ENCODE results near the gene TMEM170B. TPM values are rescaled to one million over a fixed set of nuclear protein-coding genes. Genes with fewer than 3 reads are reported as not detected.
A peak's percentile ranks its signal among the peaks of the same experiment; 100 is the strongest.

Gene TMEM170B
- total RNA-seq, 1 donor from 2014 or later: 3.9 TPM

- DNase-seq (ENCODE audit: low spot score): no peak
- Mint-ChIP-seq H3K27ac (ENCODE audit: unreplicated experiment) (no peak overlapping the region), H3K9me3 (ENCODE audit: low read depth) (no peaks in the 10 kb centered on the region), H3K4me1 (ENCODE audit: low read depth) (peaks cover 44% of the 10 kb centered on the region), H3K36me3 (ENCODE audit: low read depth) (no peaks in the 10 kb centered on the region), H3K4me3 (ENCODE audit: unreplicated experiment) (no peak overlapping the region), H3K27me3 (ENCODE audit: low read depth) (no peaks in the 10 kb centered on the region)
- no peak for TF ChIP-seq CTCF (IDR thresholded peaks at IDR 0.05)
These were observed 55.5 kb downstream of the TMEM170B start for GRCh38 chr6:11593096-11593495.

DNA sequence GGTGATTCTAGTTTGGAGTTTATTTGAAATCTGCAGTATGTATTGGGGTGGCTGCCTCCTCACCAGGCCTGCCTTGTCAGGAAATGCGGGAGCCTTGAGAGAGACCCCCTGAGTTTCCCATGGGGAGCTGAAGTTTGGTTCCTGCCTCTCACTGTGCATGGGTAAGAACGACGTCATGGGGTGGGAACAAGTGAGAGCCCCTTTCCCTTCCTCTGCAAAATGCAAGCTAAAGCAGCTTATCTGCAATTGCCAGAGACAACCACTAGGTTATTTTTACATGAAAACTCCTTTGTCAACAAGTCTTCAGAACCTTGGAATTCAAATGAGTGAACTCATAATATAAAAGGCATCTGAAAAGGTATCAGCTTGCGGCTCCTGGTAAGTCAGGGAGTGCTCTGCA lies 58.4 kb downstream of the TMEM170B start:
- Mint-ChIP-seq H3K4me3 (ENCODE audit: unreplicated experiment) (no peak overlapping the region), H3K4me1 (ENCODE audit: low read depth) (peaks cover 26% of the 10 kb centered on the region), H3K9me3 (ENCODE audit: low read depth) (no peaks in the 10 kb centered on the region), H3K36me3 (ENCODE audit: low read depth) (no peaks in the 10 kb centered on the region), H3K27ac (ENCODE audit: unreplicated experiment) (no peak overlapping the region), H3K27me3 (ENCODE audit: low read depth) (no peaks in the 10 kb centered on the region)
- DNase-seq (ENCODE audit: low spot score): no peak
- TF ChIP-seq CTCF (IDR thresholded peaks at IDR 0.05): peak; percentile 40

GRCh38 chr6:11596640-11597237 lies 59.2 kb downstream of the TMEM170B start:
- Mint-ChIP-seq H3K27ac (ENCODE audit: unreplicated experiment) (no peak overlapping the region), H3K36me3 (ENCODE audit: low read depth) (no peaks in the 10 kb centered on the region), H3K4me1 (ENCODE audit: low read depth) (peaks cover 23% of the 10 kb centered on the region), H3K4me3 (ENCODE audit: unreplicated experiment) (no peak overlapping the region), H3K9me3 (ENCODE audit: low read depth) (no peaks in the 10 kb centered on the region), H3K27me3 (ENCODE audit: low read depth) (no peaks in the 10 kb centered on the region)
- TF ChIP-seq CTCF (IDR thresholded peaks at IDR 0.05): no peak
- DNase-seq (ENCODE audit: low spot score): no peak

DNA sequence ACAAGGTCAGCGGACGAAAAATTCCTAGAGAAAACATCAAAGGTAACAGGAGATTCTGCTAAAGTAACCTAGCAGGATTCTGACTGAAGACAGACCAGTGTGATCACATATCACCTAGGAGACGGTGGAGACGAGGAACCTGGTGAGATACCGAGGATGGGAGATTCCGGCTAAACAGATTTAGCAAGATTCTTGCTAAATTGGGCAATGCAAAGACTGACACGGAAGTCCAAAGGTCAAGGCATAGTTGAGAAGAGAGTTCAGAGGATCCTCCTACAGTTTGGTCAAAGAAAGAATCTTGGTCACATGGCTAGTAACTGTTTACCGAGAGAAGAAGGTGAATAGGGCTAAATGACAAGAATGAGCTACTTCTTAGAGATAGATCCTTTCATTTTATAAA lies 61.1 kb downstream of the TMEM170B start:
- H3K4me3 Mint-ChIP-seq (ENCODE audit: unreplicated experiment): no peak overlapping the region
- H3K9me3 Mint-ChIP-seq (ENCODE audit: low read depth): no peaks in the 10 kb centered on the region
- peaks cover 11% of the 10 kb centered on the region for H3K4me1 Mint-ChIP-seq (ENCODE audit: low read depth)
- no peak overlapping the region for H3K27ac Mint-ChIP-seq (ENCODE audit: unreplicated experiment)
- no peaks in the 10 kb centered on the region for H3K27me3 Mint-ChIP-seq (ENCODE audit: low read depth)
- DNase-seq (ENCODE audit: low spot score): no peak
- no peak for TF ChIP-seq CTCF (IDR thresholded peaks at IDR 0.05)
- H3K36me3 Mint-ChIP-seq (ENCODE audit: low read depth): no peaks in the 10 kb centered on the region

- no peak for DNase-seq (ENCODE audit: low spot score)
- Mint-ChIP-seq H3K4me3 (ENCODE audit: unreplicated experiment) (no peak overlapping the region), H3K27me3 (ENCODE audit: low read depth) (no peaks in the 10 kb centered on the region), H3K36me3 (ENCODE audit: low read depth) (no peaks in the 10 kb centered on the region), H3K4me1 (ENCODE audit: low read depth) (peaks cover 11% of the 10 kb centered on the region), H3K27ac (ENCODE audit: unreplicated experiment) (no peak overlapping the region), H3K9me3 (ENCODE audit: low read depth) (no peaks in the 10 kb centered on the region)
- TF ChIP-seq CTCF (IDR thresholded peaks at IDR 0.05): no peak
These were observed 62.7 kb downstream of the TMEM170B start for GRCh38 chr6:11600251-11600650.
